NT2/D1 (cell line): ENCODE results near the gene SLC24A3.

Experiments
- DNase-seq: peaks from one replicate; pipeline ENCODE4 v3.0.0-alpha.2; 2011; ENCODE audit warnings: low read depth, low spot score
- H3K27me3 ChIP-seq: 2 replicates; pipeline ENCODE4 v1.6.0; 2011; ENCODE audit warnings: mild to moderate bottlenecking; ENCODE audit not compliant: insufficient read length, insufficient read depth
- H3K36me3 ChIP-seq: 2 replicates; pipeline ENCODE4 v1.6.1; 2011; ENCODE audit warnings: mild to moderate bottlenecking, low read length, mixed read lengths; ENCODE audit not compliant: insufficient read depth, insufficient read length
- H3K4me1 ChIP-seq: 2 replicates; pipeline ENCODE4 v1.5.1; 2011; ENCODE audit not compliant: insufficient read depth, insufficient read length
- H3K4me3 ChIP-seq: 2 replicates; pipeline ENCODE4 v1.5.1; 2011; ENCODE audit warnings: low read depth; ENCODE audit not compliant: insufficient read length
- H3K9ac ChIP-seq: 2 replicates; pipeline ENCODE4 v1.6.0; 2011; ENCODE audit warnings: low read depth; ENCODE audit not compliant: insufficient read length
- H3K9me3 ChIP-seq: 2 replicates; pipeline ENCODE4 v1.5.1; 2011; ENCODE audit warnings: mild to moderate bottlenecking, low read length; ENCODE audit not compliant: insufficient read depth
- SUZ12 ChIP-seq: IDR thresholded peaks from 2 replicates; pipeline ENCODE4 v1.6.1; 2011; ENCODE audit not compliant: insufficient read length, insufficient read depth; ENCODE audit errors: extremely low read depth
- YY1 ChIP-seq: IDR thresholded peaks from 2 replicates; pipeline ENCODE4 v1.6.1; 2011; ENCODE audit not compliant: insufficient read length, insufficient read depth
- ZNF274 ChIP-seq: IDR thresholded peaks from 2 replicates; pipeline ENCODE4 v1.6.1; 2011; ENCODE audit warnings: mild to moderate bottlenecking, low read depth, low read length

The SLC24A3 gene

DNA sequence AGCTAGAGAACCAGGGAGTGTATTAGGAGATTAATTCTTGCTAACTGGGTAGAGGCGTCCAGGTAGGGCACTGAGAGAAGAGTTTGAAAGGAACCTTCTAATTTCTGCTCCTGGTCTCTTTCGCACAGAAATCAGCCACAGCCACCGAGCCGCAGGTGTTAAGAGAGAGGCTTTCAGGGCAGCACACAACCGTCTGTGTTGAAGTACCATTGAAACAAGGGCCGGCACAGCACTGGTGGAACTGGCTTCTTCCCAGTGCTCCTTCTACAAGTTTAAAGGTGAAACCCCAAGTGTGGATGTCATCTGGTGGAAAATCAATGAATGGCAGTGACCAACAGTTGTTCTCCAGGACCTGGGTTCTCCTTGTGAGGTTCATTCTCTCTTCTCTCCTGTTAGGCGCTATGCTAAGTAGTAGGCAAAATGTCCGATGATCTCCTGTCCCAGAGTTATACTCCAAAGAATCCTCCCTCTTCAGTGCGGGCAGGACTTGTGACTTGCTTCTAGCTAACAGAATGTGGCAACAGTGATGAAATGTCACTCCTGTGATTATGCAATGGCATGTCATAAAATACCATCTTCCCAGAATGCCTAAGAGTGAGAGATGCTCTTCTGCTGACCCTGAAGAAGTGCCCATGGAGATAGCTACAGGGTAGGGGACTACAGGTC lies 530.7 kb downstream of the SLC24A3 start:
- no peaks in the 10 kb centered on the region for H3K36me3 ChIP-seq
- no peak overlapping the region for H3K4me3 ChIP-seq
- H3K4me1 ChIP-seq = no peaks in the 10 kb centered on the region
- TF ChIP-seq YY1 (no peak), SUZ12 (no peak), ZNF274 (no peak)
- no peak overlapping the region for H3K9ac ChIP-seq
- no peak for DNase-seq
- H3K27me3 ChIP-seq = no peaks in the 10 kb centered on the region
- H3K9me3 ChIP-seq = peaks cover 11% of the 10 kb centered on the region

DNA sequence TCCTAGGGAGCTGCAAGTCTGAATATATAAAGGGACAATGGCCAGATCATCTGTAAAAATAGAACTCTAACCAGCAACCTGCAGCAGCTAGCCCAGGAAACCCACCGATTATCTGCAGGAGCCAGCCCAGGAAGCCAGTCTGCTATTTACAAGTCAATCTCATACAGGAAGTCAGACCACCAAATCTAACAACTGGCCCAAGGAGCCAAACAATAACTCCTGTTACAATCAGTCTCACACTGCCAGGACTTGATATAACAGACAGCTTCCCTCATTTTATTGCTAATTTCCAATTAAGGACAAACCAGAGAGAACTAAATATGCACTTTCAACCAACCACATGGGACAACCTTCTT lies 531.2 kb downstream of the SLC24A3 start:
- Histone ChIP-seq H3K9me3 (peaks cover 11% of the 10 kb centered on the region), H3K4me3 (no peak overlapping the region), H3K36me3 (no peaks in the 10 kb centered on the region), H3K27me3 (no peaks in the 10 kb centered on the region), H3K4me1 (no peaks in the 10 kb centered on the region), H3K9ac (no peak overlapping the region)
- DNase-seq = no peak
- TF ChIP-seq YY1 (no peak), ZNF274 (no peak), SUZ12 (no peak)

- TF ChIP-seq YY1 (no peak), ZNF274 (no peak)
- no peak overlapping the region for H3K9ac ChIP-seq
- H3K36me3 ChIP-seq = no peaks in the 10 kb centered on the region
- H3K4me1 ChIP-seq = no peaks in the 10 kb centered on the region
- no peak overlapping the region for H3K4me3 ChIP-seq
- no peaks in the 10 kb centered on the region for H3K27me3 ChIP-seq
- no peak for DNase-seq
- H3K9me3 ChIP-seq = peaks cover 11% of the 10 kb centered on the region
Observed at GRCh38 chr20:19745106-19745505, 532.7 kb downstream of the SLC24A3 start.

DNA sequence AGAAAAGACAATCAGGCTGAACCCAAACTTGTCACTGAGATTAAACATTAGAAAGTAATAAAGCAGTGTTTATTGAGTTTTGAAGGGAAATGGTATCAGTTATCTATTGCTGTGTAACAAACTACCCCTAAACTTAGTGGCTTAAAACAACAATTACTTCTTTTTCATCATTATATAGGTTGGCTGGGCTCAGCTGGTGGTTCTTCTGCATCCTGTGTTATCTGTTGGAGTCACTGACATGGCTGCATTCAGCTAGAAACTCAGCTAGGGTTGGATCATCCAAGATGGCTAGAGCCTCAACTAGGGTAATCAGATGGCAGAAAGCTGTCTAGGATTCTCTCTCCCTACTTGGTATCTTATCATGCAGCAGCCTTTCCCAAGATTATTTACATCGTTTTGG lies 533.1 kb downstream of the SLC24A3 start:
- no peak for DNase-seq
- no peak overlapping the region for H3K9ac ChIP-seq
- no peak overlapping the region for H3K4me3 ChIP-seq
- no peak for TF ChIP-seq SUZ12
- TF ChIP-seq YY1 = no peak
- no peak for TF ChIP-seq ZNF274
- no peaks in the 10 kb centered on the region for H3K4me1 ChIP-seq
- H3K27me3 ChIP-seq = no peaks in the 10 kb centered on the region
- peaks cover 11% of the 10 kb centered on the region for H3K9me3 ChIP-seq
- H3K36me3 ChIP-seq = no peaks in the 10 kb centered on the region

DNA sequence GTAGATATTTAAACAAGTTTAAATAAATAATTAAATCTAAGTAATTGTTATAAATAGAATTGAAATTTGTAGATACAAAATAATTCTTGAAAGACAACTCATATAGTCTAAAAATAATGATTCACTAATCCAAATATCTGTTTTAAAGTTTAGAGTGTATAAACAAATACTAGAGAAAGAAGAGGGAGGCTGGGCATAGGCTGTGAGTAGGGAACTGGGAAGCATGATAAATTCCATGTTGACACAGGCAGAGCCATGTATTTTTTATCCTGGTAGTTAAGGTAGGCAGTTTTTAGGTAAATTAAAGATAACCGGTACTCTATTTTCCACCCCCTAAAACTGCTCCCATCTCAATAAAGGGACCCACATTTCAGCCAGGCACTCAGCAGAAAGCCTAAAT lies 534.0 kb downstream of the SLC24A3 start:
- DNase-seq = no peak
- Histone ChIP-seq H3K36me3 (no peaks in the 10 kb centered on the region), H3K4me3 (no peak overlapping the region), H3K4me1 (no peaks in the 10 kb centered on the region), H3K9me3 (peaks cover 11% of the 10 kb centered on the region), H3K27me3 (no peaks in the 10 kb centered on the region), H3K9ac (no peak overlapping the region)
- TF ChIP-seq YY1 (no peak), ZNF274 (no peak), SUZ12 (no peak)

DNA sequence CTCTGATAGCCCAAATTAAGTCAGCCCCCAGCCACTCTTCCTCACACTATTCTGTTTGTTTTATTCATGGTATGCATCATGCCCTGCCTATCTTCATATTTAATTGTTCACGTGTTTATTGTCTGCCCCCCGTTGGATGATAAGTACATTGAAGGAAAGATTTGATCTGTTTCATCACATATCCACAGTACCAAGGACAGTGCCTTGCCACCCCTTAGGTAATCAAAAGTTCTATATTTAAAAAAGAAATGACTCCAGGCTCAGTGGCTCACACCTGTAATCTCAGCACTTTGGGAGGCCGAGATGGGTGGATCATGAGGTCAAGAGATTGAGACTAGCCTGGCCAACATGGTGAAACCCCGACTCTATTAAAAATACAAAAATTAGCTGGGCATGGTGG lies 535.5 kb downstream of the SLC24A3 start:
- TF ChIP-seq ZNF274 = no peak
- no peak for TF ChIP-seq YY1
- TF ChIP-seq SUZ12 = no peak
- H3K27me3 ChIP-seq = no peaks in the 10 kb centered on the region
- no peak for DNase-seq
- no peak overlapping the region for H3K9ac ChIP-seq
- no peaks in the 10 kb centered on the region for H3K4me1 ChIP-seq
- H3K4me3 ChIP-seq = no peak overlapping the region
- no peaks in the 10 kb centered on the region for H3K36me3 ChIP-seq
- H3K9me3 ChIP-seq = peaks cover 11% of the 10 kb centered on the region

DNA sequence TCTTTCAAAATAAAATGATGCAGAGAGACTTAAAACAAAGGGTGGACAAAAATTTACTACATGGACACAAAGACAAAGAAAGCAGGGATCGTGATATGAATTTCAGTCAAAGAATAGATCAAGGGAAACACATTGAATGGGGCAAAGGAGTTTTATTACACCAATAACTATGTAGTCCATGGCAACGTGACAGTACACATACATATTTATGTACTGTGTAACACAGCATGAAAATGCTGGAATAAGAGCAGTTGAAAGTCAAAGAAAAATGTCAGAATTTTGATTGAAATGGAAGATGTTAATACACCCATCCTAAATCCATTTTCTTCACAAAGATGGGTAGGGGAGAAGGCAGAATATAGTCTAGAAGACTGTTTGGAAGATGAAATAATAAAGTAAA lies 536.2 kb downstream of the SLC24A3 start:
- TF ChIP-seq SUZ12 = no peak
- TF ChIP-seq ZNF274 = no peak
- no peak for TF ChIP-seq YY1
- no peaks in the 10 kb centered on the region for H3K4me1 ChIP-seq
- H3K36me3 ChIP-seq = no peaks in the 10 kb centered on the region
- no peaks in the 10 kb centered on the region for H3K27me3 ChIP-seq
- H3K9ac ChIP-seq = no peak overlapping the region
- no peak for DNase-seq
- peaks cover 11% of the 10 kb centered on the region for H3K9me3 ChIP-seq
- H3K4me3 ChIP-seq = no peak overlapping the region
